Measurements from ENCODE around the gene HCFC1R1. TPM values are rescaled to one million over a fixed set of nuclear protein-coding genes. Genes with fewer than 3 reads are reported as not detected.

The HCFC1R1 gene
- total RNA-seq, 4 donors from 2014 or later = 27.5 to 41.5 (median 31.9) TPM

DNA sequence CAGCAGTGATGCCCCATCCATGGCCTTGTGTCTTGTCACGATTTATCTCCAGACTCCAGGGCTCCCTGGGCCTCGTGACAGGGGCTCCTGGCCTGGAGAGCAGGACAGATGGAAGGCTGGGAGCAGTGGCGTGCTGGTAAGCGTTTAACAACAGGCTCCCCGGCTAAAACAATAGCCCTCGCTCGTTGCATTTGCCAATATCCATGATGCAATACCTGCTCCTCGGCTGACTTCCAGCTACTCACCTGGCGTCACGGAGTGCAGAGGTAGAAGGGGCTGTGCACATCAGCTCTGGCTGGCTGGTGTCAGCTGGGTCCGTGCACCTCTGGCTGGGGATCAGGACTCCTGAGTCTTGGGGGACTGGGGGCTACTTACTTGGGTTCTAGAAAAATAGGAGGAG is 14.5 kb upstream of the HCFC1R1 start:
- DNase-seq (ENCODE audit: low spot score in 2 of 2) = no peak
- TF ChIP-seq POLR2A (IDR thresholded peaks at IDR 0.05) = no peak
- TF ChIP-seq, protein P1, sequence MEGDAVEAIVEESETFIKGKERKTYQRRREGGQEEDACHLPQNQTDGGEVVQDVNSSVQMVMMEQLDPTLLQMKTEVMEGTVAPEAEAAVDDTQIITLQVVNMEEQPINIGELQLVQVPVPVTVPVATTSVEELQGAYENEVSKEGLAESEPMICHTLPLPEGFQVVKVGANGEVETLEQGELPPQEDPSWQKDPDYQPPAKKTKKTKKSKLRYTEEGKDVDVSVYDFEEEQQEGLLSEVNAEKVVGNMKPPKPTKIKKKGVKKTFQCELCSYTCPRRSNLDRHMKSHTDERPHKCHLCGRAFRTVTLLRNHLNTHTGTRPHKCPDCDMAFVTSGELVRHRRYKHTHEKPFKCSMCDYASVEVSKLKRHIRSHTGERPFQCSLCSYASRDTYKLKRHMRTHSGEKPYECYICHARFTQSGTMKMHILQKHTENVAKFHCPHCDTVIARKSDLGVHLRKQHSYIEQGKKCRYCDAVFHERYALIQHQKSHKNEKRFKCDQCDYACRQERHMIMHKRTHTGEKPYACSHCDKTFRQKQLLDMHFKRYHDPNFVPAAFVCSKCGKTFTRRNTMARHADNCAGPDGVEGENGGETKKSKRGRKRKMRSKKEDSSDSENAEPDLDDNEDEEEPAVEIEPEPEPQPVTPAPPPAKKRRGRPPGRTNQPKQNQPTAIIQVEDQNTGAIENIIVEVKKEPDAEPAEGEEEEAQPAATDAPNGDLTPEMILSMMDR (IDR thresholded peaks at IDR 0.05) = no peak
- intact Hi-C loops (cut with DNase I; ENCODE audit: low total_unique reads) = no loop called here
- WGBS, 2 donors = 20 to 35% methylated on average over 11 of the region's 11 CpGs
- H3K4me3 ChIP-seq (ENCODE audit: low read depth, poor library complexity, severe bottlenecking) = no peak overlapping the region

GRCh38 chr16:3036726-3037315 is 13.1 kb upstream of the HCFC1R1 start, which contains the start of gene BICDL2:
BICDL2 (minus strand) TSS chr16:3036944; CDS start chr16:3035496, 1,448 bp downstream.
- WGBS, 2 donors = 7 to 19% methylated on average over 13 to 34 of the region's 44 CpGs

DNA sequence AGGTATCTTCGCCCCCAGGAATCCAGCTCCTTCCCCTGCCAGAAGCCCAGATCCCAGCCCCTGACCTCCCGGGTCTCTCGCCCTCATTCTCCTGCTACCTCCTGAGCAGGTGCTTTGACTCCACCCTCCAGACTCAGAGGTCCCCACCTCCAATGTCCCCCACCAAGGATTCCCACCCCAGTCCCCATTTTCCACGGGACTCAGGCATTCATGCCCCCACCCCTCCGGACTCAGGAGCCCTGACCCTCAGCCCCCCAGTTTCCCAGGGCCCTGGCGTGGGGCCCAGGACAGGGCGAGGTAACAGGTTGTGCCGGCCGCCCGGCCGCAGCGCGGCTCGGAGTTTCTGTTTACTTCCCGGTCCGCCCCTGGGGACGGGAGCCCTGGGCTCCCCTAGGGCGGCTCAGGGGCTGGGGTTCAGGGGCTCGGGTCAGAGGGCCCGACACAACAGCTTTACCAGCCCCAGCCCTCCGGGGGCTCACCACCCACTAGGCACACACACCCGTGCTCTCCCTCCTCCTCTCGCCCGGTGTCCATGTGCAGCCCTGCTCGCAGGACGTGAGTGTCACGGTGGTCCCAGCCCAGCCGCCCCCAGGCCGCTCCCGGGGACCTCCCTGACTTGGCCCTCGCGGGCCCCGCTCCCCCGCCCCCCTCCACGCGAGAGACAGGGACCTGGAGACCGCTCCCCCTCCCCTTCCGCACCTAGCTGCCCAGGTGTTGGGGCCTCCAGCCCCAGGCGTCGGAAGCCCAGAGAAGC is 12.4 kb upstream of the HCFC1R1 start:
- WGBS, 2 donors = 4 to 6% methylated on average over 21 to 25 of the region's 40 CpGs
- H3K4me3 ChIP-seq (ENCODE audit: low read depth, poor library complexity, severe bottlenecking) = no peak overlapping the region
- TF ChIP-seq POLR2A (IDR thresholded peaks at IDR 0.05) = no peak
- TF ChIP-seq, protein P1 (IDR thresholded peaks at IDR 0.05) = no peak
- intact Hi-C loops (cut with DNase I; ENCODE audit: low total_unique reads) = no loop called here
- peak in 1 of 2 donors; percentile 87 for DNase-seq (ENCODE audit: low spot score in 2 of 2)

More at GRCh38 chr16:3036726-3037315, 13.1 kb upstream of the HCFC1R1 start, which contains the start of gene BICDL2:
- TF ChIP-seq, protein P1 (IDR thresholded peaks at IDR 0.05) = no peak
- no peak for TF ChIP-seq POLR2A (IDR thresholded peaks at IDR 0.05)
- no peak within 1 kb of the TSS for H3K4me3 ChIP-seq (ENCODE audit: low read depth, poor library complexity, severe bottlenecking)
- intact Hi-C loops (cut with DNase I; ENCODE audit: low total_unique reads) = no loop called here
- no peak for DNase-seq (ENCODE audit: low spot score in 2 of 2)

DNA sequence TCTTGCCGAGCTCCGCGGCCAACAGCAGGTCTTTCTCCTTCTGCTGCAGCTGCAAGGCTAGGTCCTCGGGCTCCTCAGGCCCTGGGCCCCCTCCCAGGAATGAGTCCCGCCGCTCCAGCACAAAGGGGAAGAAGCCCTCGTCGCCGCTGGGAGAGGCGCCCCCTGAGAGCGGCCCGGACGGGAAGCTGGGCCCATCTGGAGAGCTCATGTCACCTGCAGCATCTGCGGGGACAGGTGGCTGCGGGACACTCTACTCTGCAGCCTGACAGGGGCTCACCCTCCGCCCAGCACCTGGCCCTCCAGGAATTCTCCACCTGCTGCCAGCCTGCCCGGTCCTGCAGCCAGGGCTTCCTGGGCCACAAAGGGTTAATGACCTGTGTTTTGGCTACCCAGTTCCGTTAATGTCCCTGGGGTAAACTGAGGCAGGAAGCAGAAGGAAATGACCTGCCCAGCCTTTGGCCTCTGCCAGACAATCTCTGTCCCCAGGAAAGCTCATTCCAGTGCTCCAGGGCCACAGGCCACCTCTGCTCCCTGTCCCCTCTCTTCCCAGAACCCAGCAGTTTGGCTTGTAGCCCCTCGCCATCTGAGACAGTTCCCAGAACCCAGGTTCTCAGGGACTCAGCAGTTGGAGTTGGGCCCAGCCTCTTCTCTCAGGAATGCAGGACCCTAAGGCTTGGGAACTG is 11.7 kb upstream of the HCFC1R1 start:
- no peak for TF ChIP-seq POLR2A (IDR thresholded peaks at IDR 0.05)
- TF ChIP-seq, protein P1 (IDR thresholded peaks at IDR 0.05) = no peak
- intact Hi-C loops (cut with DNase I; ENCODE audit: low total_unique reads) = no loop called here
- WGBS, 2 donors = 51 to 53% methylated on average over 13 to 18 of the region's 19 CpGs

GRCh38 chr16:3032624-3033023 is 8.9 kb upstream of the HCFC1R1 start:
- no peak for TF ChIP-seq POLR2A (IDR thresholded peaks at IDR 0.05)
- TF ChIP-seq, protein P1 (IDR thresholded peaks at IDR 0.05) = no peak
- no peak for DNase-seq (ENCODE audit: low spot score in 2 of 2)
- intact Hi-C loops (cut with DNase I; ENCODE audit: low total_unique reads) = no loop called here
- no peak overlapping the region for H3K4me3 ChIP-seq (ENCODE audit: low read depth, poor library complexity, severe bottlenecking)
- WGBS, 2 donors = 40 to 42% methylated on average over 7 of the region's 7 CpGs

More for the DNA sequence above, 11.7 kb upstream of the HCFC1R1 start:
- no peak overlapping the region for H3K4me3 ChIP-seq (ENCODE audit: low read depth, poor library complexity, severe bottlenecking)
- DNase-seq (ENCODE audit: low spot score in 2 of 2) = no peak
